Activated naive CD4-positive, alpha-beta T cell treated with anti-CD3 and anti-CD28 coated beads, Interleukin-2, amount 10 ng/mL, durations not matched to agents 7 days and 5 days (primary cell): ENCODE results near the gene FAM163B.

Source experiments
- CTCF ChIA-PET: fragments of 350-600 bp; sonication (Branson Sonifier 250); formaldehyde crosslinking; loops from one replicate; lab custom pipeline; 2021; ENCODE audit warnings: antibody characterized with exemption; lab: Charles Lee
- DNase-seq: peaks from one replicate; pipeline ENCODE4 v3.0.0-alpha.2; 2020
- H3K27ac Mint-ChIP-seq: one replicate; pipeline ENCODE4 v1.8.0; 2021; ENCODE audit warnings: mild to moderate bottlenecking, moderate library complexity, mixed read lengths
- H3K27me3 Mint-ChIP-seq: one replicate; pipeline ENCODE4 v1.8.0; 2021; ENCODE audit warnings: mild to moderate bottlenecking, mixed read lengths
- H3K36me3 Mint-ChIP-seq: one replicate; pipeline ENCODE4 v1.8.0; 2021; ENCODE audit warnings: mixed read lengths
- H3K4me1 Mint-ChIP-seq: one replicate; pipeline ENCODE4 v1.8.0; 2021; ENCODE audit warnings: mixed read lengths
- H3K4me3 Mint-ChIP-seq: one replicate; pipeline ENCODE4 v1.8.0; 2021; ENCODE audit warnings: mild to moderate bottlenecking, moderate library complexity, mixed read lengths
- H3K9me3 Mint-ChIP-seq: one replicate; pipeline ENCODE4 v1.8.0; 2021; ENCODE audit warnings: mixed read lengths

FAM163B gene

DNA sequence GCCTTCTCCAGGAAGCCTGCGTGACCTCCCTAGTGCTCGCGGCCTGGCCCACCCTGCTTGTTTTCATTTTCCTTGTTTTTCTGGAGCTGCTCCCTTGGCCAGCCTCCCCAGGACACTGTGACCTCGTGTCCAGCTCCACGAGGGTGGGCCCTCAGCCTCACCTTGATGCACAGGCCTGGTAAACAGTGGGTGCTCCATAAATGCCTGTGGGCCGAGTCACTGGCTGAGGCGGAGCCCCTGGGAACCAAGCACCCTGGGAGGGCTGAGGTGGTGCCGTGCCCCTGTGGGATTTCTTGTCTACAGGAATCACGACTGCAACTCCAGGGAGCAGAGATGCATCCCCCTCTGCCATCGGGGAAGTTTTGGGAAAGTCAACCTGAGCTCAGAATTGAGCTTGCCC lies 17.2 kb downstream of the FAM163B start:
- H3K27me3 Mint-ChIP-seq, result peaks cover 7% of the 10 kb centered on the region
- no peak for DNase-seq
- H3K4me1 Mint-ChIP-seq, result no peaks in the 10 kb centered on the region
- no peak overlapping the region for H3K4me3 Mint-ChIP-seq
- no peak overlapping the region for H3K27ac Mint-ChIP-seq
- no peaks in the 10 kb centered on the region for H3K36me3 Mint-ChIP-seq
- CTCF ChIA-PET, result interaction anchor here (1.2 kb wide), 1 partner anchor 135 kb away, joined by 3 read pairs; no protein-coding TSS in a partner anchor
- peaks cover 5% of the 10 kb centered on the region for H3K9me3 Mint-ChIP-seq

GRCh38 chr9:133591116-133591910 lies 17.9 kb downstream of the FAM163B start:
- Mint-ChIP-seq H3K27me3 (peaks cover 13% of the 10 kb centered on the region), H3K36me3 (no peaks in the 10 kb centered on the region), H3K4me1 (no peaks in the 10 kb centered on the region), H3K9me3 (peaks cover 4% of the 10 kb centered on the region), H3K4me3 (no peak overlapping the region), H3K27ac (no peak overlapping the region)
- CTCF ChIA-PET, result interaction anchor here (0.9 to 1.2 kb wide), 3 partner anchors 16 to 151 kb away, joined by 3 to 4 read pairs (median 3); no protein-coding TSS in a partner anchor
- DNase-seq, result no peak

GRCh38 chr9:133590231-133590855 lies 18.8 kb downstream of the FAM163B start:
- Mint-ChIP-seq H3K4me3 (no peak overlapping the region), H3K9me3 (peaks cover 4% of the 10 kb centered on the region), H3K4me1 (no peaks in the 10 kb centered on the region), H3K27ac (no peak overlapping the region), H3K36me3 (no peaks in the 10 kb centered on the region), H3K27me3 (peaks cover 23% of the 10 kb centered on the region)
- CTCF ChIA-PET, result interaction anchor here (0.7 to 1.5 kb wide), 13 partner anchors 8 to 161 kb away, joined by 3 to 10 read pairs (median 3); no protein-coding TSS in a partner anchor
- no peak for DNase-seq

- peaks cover 4% of the 10 kb centered on the region for H3K9me3 Mint-ChIP-seq
- DNase-seq, result peak; percentile 51
- no peaks in the 10 kb centered on the region for H3K4me1 Mint-ChIP-seq
- no peak overlapping the region for H3K27ac Mint-ChIP-seq
- H3K36me3 Mint-ChIP-seq, result no peaks in the 10 kb centered on the region
- peaks cover 30% of the 10 kb centered on the region for H3K27me3 Mint-ChIP-seq
- H3K4me3 Mint-ChIP-seq, result no peak overlapping the region
- CTCF ChIA-PET, result interaction anchor here (0.6 to 1.5 kb wide), 12 partner anchors 9 to 162 kb away, joined by 3 to 10 read pairs (median 3); no protein-coding TSS in a partner anchor
These were observed 19.5 kb downstream of the FAM163B start for GRCh38 chr9:133589454-133590227.

DNA sequence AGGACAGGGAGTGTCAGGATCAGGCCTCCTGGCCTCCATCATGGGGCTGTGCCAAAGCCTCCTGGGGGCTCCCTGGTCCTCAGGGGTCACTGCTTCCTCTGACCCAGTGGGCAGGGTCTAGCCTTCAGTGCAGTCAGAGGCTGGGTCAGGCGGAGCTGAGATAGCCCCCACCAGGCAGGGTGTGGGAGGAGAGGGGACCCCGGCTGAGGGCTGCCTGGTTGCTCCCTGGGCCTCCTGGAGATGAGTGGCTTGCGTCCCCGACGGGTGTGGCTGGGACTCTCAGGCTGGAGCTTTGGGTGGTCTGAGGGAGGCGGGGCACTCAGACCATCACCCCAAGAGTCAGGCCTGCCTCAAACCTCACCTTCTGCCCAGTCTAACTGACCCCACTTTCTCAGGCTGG lies 21.7 kb downstream of the FAM163B start:
- Mint-ChIP-seq H3K27ac (no peak overlapping the region), H3K9me3 (peaks cover 4% of the 10 kb centered on the region), H3K36me3 (no peaks in the 10 kb centered on the region), H3K27me3 (peaks cover 45% of the 10 kb centered on the region), H3K4me1 (no peaks in the 10 kb centered on the region), H3K4me3 (no peak overlapping the region)
- CTCF ChIA-PET, result no interaction called here
- DNase-seq, result no peak

DNA sequence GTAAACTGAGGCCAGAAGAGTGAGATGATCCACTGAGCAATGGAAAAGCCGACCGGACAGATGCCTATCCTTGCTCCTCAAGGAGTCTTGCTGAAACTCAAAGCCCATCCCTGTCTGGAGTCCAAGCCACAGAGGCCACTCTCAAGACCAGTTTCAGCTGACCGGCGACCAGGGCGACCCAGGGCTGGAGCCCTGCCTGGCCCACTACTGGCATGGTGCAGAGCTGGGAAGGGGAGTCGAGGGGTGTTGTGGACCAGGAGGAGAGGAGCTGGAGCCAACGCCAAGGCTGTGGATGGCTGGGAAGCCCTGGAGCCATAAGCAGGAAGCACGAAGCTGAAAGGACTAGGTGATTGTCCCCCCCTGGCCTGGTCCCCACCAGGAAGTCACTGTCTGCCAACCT lies 22.1 kb downstream of the FAM163B start:
- Mint-ChIP-seq H3K4me3 (no peak overlapping the region), H3K27ac (no peak overlapping the region), H3K27me3 (peaks cover 49% of the 10 kb centered on the region), H3K9me3 (peaks cover 4% of the 10 kb centered on the region), H3K36me3 (no peaks in the 10 kb centered on the region), H3K4me1 (no peaks in the 10 kb centered on the region)
- CTCF ChIA-PET, result no interaction called here
- no peak for DNase-seq

GRCh38 chr9:133585481-133586351 lies 23.5 kb downstream of the FAM163B start:
- Mint-ChIP-seq H3K36me3 (no peaks in the 10 kb centered on the region), H3K27me3 (peaks cover 60% of the 10 kb centered on the region), H3K27ac (no peak overlapping the region), H3K4me1 (no peaks in the 10 kb centered on the region), H3K4me3 (no peak overlapping the region), H3K9me3 (peaks cover 4% of the 10 kb centered on the region)
- CTCF ChIA-PET, result no interaction called here
- no peak for DNase-seq

DNA sequence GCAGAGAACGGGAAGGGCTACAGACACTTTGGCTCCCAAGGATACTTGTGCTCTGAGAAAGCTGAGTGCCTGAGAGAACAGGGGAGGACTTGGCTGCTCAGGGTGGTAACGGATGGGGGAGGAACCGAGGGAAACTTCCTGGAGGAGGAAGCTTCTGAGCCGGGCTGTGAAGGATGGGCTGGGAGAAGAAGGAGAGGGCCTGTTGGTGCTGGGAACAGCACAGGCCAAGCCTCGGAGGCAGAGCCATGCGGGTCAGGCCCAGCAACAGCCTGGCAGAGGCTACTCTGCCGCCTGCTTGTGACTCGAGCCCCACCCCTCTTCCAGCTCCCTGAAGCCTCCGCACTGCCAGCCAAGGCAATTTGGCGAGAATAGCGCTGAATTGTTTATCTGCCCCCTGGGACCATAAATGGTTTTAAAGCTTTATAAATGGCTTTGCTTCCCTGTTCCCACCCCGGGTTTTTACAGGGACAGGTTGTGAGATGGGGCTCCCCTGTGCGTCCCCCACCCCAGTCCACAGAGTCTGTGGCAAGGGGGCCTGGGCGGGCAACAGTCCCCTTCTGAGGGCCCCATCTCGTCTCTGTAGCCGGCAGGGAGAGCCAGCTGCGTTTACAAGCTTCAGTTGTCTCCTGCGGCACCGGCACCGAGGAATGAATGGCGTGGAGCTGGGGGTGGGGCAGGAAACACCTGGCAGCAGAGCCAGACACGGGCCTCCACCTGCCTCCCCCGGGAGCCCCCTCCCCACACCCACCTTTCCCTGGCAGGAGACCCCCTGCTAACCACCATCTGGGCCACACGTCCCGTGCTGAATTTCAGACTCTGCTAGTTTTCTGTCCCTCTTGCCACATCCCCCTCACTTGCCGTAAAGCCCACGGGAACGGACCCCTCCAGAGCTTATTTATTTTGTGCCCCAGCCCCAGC lies 24.4 kb downstream of the FAM163B start:
- Mint-ChIP-seq H3K27me3 (peaks cover 66% of the 10 kb centered on the region), H3K27ac (no peak overlapping the region)

DNA sequence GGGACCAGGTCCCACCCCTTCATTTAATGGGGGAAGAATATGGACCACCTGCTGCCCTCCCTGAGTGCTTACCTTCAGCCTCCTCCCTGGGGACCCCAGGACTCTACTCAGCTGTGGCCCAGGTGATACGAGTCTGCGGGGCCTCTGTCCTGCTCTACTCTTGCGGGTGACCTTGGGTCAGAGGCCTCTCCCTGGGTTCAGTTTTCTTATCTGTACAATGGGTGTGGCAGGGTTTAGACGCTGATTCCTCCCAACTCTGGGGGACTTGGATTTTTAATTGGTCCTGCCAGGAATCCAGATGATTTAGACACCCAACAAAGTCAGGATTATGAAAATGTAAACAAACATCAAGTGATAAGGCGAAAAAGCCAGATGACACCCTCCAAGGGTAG lies 25.0 kb downstream of the FAM163B start:
- Mint-ChIP-seq H3K4me3 (no peak overlapping the region), H3K27me3 (peaks cover 72% of the 10 kb centered on the region), H3K27ac (no peak overlapping the region), H3K36me3 (no peaks in the 10 kb centered on the region), H3K4me1 (no peaks in the 10 kb centered on the region), H3K9me3 (peaks cover 4% of the 10 kb centered on the region)
- DNase-seq, result no peak
- CTCF ChIA-PET, result no interaction called here

More for the DNA sequence above, 24.4 kb downstream of the FAM163B start:
- no peak for DNase-seq
- Mint-ChIP-seq H3K4me3 (no peak overlapping the region), H3K4me1 (no peaks in the 10 kb centered on the region), H3K36me3 (no peaks in the 10 kb centered on the region), H3K9me3 (peaks cover 4% of the 10 kb centered on the region)
- CTCF ChIA-PET, result no interaction called here

GRCh38 chr9:133583586-133583985 lies 25.6 kb downstream of the FAM163B start:
- Mint-ChIP-seq H3K4me1 (no peaks in the 10 kb centered on the region), H3K27me3 (peaks cover 78% of the 10 kb centered on the region), H3K4me3 (no peak overlapping the region), H3K9me3 (peaks cover 3% of the 10 kb centered on the region), H3K27ac (no peak overlapping the region), H3K36me3 (no peaks in the 10 kb centered on the region)
- DNase-seq, result no peak
- CTCF ChIA-PET, result no interaction called here

- H3K27ac Mint-ChIP-seq, result no peak overlapping the region
- H3K9me3 Mint-ChIP-seq, result no peaks in the 10 kb centered on the region
- CTCF ChIA-PET, result no interaction called here
- no peak for DNase-seq
- no peaks in the 10 kb centered on the region for H3K36me3 Mint-ChIP-seq
- no peak overlapping the region for H3K4me3 Mint-ChIP-seq
- H3K27me3 Mint-ChIP-seq, result peaks cover 83% of the 10 kb centered on the region
- no peaks in the 10 kb centered on the region for H3K4me1 Mint-ChIP-seq
These were observed 26.1 kb downstream of the FAM163B start for GRCh38 chr9:133583111-133583510.

DNA sequence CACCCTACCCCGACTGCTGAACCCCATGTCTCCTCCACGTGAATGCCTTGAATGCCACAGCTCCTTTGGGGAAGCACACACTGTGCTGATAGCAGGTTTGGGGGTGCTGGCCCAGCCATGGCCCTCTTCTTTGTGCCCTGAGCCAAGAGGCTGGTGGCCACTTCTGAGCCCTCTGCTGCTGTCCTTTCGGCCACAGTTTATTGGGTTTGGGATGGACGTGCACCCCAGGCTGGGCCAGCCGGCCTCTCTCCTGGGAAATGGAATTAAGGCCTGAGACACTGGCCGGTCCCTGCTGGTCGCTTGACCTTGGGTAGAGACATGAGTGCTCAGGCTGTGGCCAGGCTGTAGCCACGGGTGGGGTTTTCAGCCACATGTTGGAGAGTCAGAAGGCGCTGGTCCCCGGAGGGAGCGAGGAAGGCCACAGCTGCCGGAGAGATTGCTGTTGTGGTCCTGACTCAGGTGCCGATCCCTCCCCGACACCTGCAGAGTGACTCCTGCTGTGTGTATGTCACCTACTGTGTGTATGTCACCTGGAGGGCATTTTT lies 26.6 kb downstream of the FAM163B start:
- CTCF ChIA-PET, result no interaction called here
- Mint-ChIP-seq H3K4me1 (no peaks in the 10 kb centered on the region), H3K27ac (no peak overlapping the region), H3K27me3 (peaks cover 88% of the 10 kb centered on the region), H3K4me3 (no peak overlapping the region), H3K9me3 (no peaks in the 10 kb centered on the region), H3K36me3 (no peaks in the 10 kb centered on the region)
- no peak for DNase-seq
